Measurements from ENCODE around the gene SETDB1. TPM values are rescaled to one million over a fixed set of nuclear protein-coding genes. Genes with fewer than 3 reads are reported as not detected.

Gene SETDB1
- total and polyA plus RNA-seq, 2 of the 13 experiments (the other 11 are each of a cell fraction or from before 2014, with no cell fraction given): 33.1 to 34.6 TPM

DNA sequence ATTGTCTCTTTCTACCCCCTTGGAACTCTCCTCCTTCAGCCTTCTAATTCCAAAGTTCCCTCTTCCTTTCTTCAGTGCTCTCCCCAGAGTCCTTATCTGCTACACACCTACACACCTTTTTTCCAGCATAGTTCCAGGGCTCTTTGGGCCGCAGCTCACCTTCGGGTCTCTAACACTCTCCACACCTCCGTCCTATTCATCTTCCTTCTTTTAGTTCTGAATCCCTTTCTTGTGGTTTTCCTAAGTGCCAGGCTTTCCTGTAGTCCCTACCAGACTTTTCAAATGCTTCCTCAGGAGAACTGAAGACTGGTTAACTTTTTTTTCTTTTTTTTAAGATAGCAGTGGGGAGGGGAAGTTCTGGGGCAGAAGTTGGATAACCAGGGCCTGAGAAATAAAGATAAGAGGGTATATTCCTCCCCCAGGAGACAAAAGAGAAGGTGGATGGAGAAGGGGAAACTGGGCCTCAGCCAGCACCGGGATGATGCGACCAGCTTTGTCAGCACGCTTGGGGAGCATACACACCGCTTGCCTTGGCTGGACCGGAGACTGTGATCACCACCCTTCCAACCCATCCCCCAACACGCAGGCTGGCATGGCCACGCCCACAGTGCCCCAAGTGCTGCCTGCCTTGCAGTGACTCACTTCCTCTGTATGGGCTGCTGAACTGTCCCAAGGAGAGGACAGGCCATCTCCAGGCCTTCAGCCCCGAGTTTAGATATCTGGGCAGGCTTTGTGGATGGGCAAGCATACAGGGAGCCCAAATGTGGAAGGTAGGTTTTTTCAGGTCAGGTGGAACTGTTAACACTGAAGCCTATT, 50.9 kb downstream of the SETDB1 start (continued):
- TF ChIP-seq FIP1L1 (IDR thresholded peaks at IDR 0.05; ENCODE audit: borderline replicate concordance, insufficient read depth, low read depth, low read length): 0 out of 2 replicates have a peak, but pooled peaks have one; percentile 33
- TF ChIP-seq ATAD3A (CRISPR knock-in tag; IDR thresholded peaks at IDR 0.05): no peak
- 0 out of 2 replicates have a peak, but pooled peaks have one; percentile 40 for TF ChIP-seq ZSCAN9 (CRISPR knock-in tag; IDR thresholded peaks at IDR 0.05; ENCODE audit: borderline replicate concordance)
- TF ChIP-seq ZNF546 (CRISPR knock-in tag; conservative IDR thresholded peaks at IDR 0.05): no peak
- TF ChIP-seq, protein P1, sequence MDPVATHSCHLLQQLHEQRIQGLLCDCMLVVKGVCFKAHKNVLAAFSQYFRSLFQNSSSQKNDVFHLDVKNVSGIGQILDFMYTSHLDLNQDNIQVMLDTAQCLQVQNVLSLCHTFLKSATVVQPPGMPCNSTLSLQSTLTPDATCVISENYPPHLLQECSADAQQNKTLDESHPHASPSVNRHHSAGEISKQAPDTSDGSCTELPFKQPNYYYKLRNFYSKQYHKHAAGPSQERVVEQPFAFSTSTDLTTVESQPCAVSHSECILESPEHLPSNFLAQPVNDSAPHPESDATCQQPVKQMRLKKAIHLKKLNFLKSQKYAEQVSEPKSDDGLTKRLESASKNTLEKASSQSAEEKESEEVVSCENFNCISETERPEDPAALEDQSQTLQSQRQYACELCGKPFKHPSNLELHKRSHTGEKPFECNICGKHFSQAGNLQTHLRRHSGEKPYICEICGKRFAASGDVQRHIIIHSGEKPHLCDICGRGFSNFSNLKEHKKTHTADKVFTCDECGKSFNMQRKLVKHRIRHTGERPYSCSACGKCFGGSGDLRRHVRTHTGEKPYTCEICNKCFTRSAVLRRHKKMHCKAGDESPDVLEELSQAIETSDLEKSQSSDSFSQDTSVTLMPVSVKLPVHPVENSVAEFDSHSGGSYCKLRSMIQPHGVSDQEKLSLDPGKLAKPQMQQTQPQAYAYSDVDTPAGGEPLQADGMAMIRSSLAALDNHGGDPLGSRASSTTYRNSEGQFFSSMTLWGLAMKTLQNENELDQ (CRISPR knock-in tag; IDR thresholded peaks at IDR 0.05; ENCODE audit: borderline replicate concordance): no peak
- no peak for TF ChIP-seq ZNF484 (CRISPR knock-in tag; IDR thresholded peaks at IDR 0.05; ENCODE audit: borderline replicate concordance, low read depth)
- peak; percentile 61 for TF ChIP-seq POLR2G (IDR thresholded peaks at IDR 0.05; ENCODE audit: low read depth, low read length)
- no peak for TF ChIP-seq MAFK (conservative IDR thresholded peaks at IDR 0.05 in 1 of 2, IDR thresholded peaks at IDR 0.05 in 1 of 2; ENCODE audit: low read length in 2 of 2)
- no peak for TF ChIP-seq ZNF563 (CRISPR knock-in tag; IDR thresholded peaks at IDR 0.05)
- no peak for TF ChIP-seq CENPT (CRISPR knock-in tag; IDR thresholded peaks at IDR 0.05; ENCODE audit: low read depth)
- no peak for TF ChIP-seq RFX1 (IDR thresholded peaks at IDR 0.05)
- TF ChIP-seq ZFP82 (CRISPR knock-in tag; IDR thresholded peaks at IDR 0.05; ENCODE audit: borderline replicate concordance): no peak
- no peak for TF ChIP-seq PHF21A (CRISPR knock-in tag; IDR thresholded peaks at IDR 0.05)
- TF ChIP-seq NR2C2 (CRISPR knock-in tag; IDR thresholded peaks at IDR 0.05; ENCODE audit: borderline replicate concordance): no peak
- TF ChIP-seq, protein P2, sequence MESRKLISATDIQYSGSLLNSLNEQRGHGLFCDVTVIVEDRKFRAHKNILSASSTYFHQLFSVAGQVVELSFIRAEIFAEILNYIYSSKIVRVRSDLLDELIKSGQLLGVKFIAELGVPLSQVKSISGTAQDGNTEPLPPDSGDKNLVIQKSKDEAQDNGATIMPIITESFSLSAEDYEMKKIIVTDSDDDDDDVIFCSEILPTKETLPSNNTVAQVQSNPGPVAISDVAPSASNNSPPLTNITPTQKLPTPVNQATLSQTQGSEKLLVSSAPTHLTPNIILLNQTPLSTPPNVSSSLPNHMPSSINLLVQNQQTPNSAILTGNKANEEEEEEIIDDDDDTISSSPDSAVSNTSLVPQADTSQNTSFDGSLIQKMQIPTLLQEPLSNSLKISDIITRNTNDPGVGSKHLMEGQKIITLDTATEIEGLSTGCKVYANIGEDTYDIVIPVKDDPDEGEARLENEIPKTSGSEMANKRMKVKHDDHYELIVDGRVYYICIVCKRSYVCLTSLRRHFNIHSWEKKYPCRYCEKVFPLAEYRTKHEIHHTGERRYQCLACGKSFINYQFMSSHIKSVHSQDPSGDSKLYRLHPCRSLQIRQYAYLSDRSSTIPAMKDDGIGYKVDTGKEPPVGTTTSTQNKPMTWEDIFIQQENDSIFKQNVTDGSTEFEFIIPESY (CRISPR knock-in tag; IDR thresholded peaks at IDR 0.05): 0 out of 2 replicates have a peak, but pooled peaks have one; percentile 24
- 0 out of 2 replicates have a peak, but pooled peaks have one; percentile 43 for TF ChIP-seq JUN (CRISPR knock-in tag; IDR thresholded peaks at IDR 0.05)
- peak; percentile 13; the same call in 1 of the 3 replicates for TF ChIP-seq MXI1 (IDR thresholded peaks at IDR 0.05; ENCODE audit: borderline replicate concordance, low read depth, low read length)
- TF ChIP-seq ELF1 (CRISPR knock-in tag; IDR thresholded peaks at IDR 0.05): peak; percentile 14; the same call in 1 of the 2 replicates
- TF ChIP-seq SAP130 (CRISPR knock-in tag; IDR thresholded peaks at IDR 0.05; ENCODE audit: low read depth): peak; percentile 79
- no peak for TF ChIP-seq FOXO4 (CRISPR knock-in tag; conservative IDR thresholded peaks at IDR 0.05)
- TF ChIP-seq ZNF557 (CRISPR knock-in tag; IDR thresholded peaks at IDR 0.05): no peak
- peak; percentile 59; the same call in 1 of the 2 replicates for TF ChIP-seq MYPOP (CRISPR knock-in tag; IDR thresholded peaks at IDR 0.05)
- peak; percentile 69 for TF ChIP-seq ELF3 (CRISPR knock-in tag; IDR thresholded peaks at IDR 0.05)
